NCI-H2171 (cell line): ENCODE measurements around the gene OR4C6.

Experiments used
- DNase-seq: peaks from one replicate; lab custom pipeline; 2025; lab: John Stamatoyannopoulos, UW

OR4C6 gene

GRCh38 chr11:55661901-55662300 lies at the start of gene OR4C6:
Gene OR4C6 (plus strand): TSS chr11:55662201. CDS start chr11:55665167, 2,966 bp downstream.
- no peak for DNase-seq

- no peak for DNase-seq
Measured at GRCh38 chr11:55624531-55624930, 37.5 kb upstream of the OR4C6 start.

GRCh38 chr11:55634813-55635212 lies 27.2 kb upstream of the OR4C6 start, which contains the start of gene OR4P4:
Gene OR4P4 (plus strand): TSS chr11:55635113.
- no peak for DNase-seq

- DNase-seq: no peak
Measured at GRCh38 chr11:55648027-55648426, 14.0 kb upstream of the OR4C6 start, which contains the start of gene OR4S2. Gene OR4S2 (plus strand): TSS chr11:55648327. CDS start chr11:55650904, 2,577 bp downstream.

- no peak for DNase-seq
Measured at GRCh38 chr11:55652560-55652959, 9.4 kb upstream of the OR4C6 start.

GRCh38 chr11:55655096-55655495 lies 6.9 kb upstream of the OR4C6 start:
- DNase-seq: no peak

GRCh38 chr11:55658031-55658573 lies 3.9 kb upstream of the OR4C6 start:
- DNase-seq: no peak

GRCh38 chr11:55658608-55659007 lies 3.4 kb upstream of the OR4C6 start:
- no peak for DNase-seq

GRCh38 chr11:55669376-55669775 lies 7.4 kb downstream of the OR4C6 start:
- no peak for DNase-seq

GRCh38 chr11:55673860-55674259 lies 11.9 kb downstream of the OR4C6 start:
- no peak for DNase-seq

- DNase-seq: no peak
Measured at GRCh38 chr11:55697817-55698216, 35.8 kb downstream of the OR4C6 start.

GRCh38 chr11:55701429-55701828 lies 39.4 kb downstream of the OR4C6 start:
- DNase-seq: no peak

GRCh38 chr11:55707029-55707428 lies 45.0 kb downstream of the OR4C6 start:
- DNase-seq: peak; percentile 8

- DNase-seq: no peak
Measured at GRCh38 chr11:55714982-55715888, 53.2 kb downstream of the OR4C6 start.
